Colonic mucosa (tissue), 4 donors: ENCODE results near the gene RNF183. TPM values are rescaled to one million over a fixed set of nuclear protein-coding genes. Genes with fewer than 3 reads are reported as not detected.
A peak's percentile ranks its signal among the peaks of the same experiment; 100 is the strongest.

ENCODE experiments used
- DNase-seq: peaks from one replicate; pipeline ENCODE4 v3.0.0-alpha.2; 2020
- H3K27ac ChIP-seq: fragments of 200-600 bp; one replicate; pipeline ENCODE4 v1.8.0; 2021
- H3K27me3 ChIP-seq: fragments of 200-600 bp; one replicate; pipeline ENCODE4 v1.8.0; 2021
- H3K36me3 ChIP-seq: fragments of 200-600 bp; one replicate; pipeline ENCODE4 v1.8.0; 2021
- H3K4me1 ChIP-seq: fragments of 200-600 bp; one replicate; pipeline ENCODE4 v1.8.0; 2021; ENCODE audit warnings: mild to moderate bottlenecking
- H3K4me3 ChIP-seq: fragments of 200-600 bp; one replicate; pipeline ENCODE4 v1.8.0; 2021
- H3K9ac ChIP-seq, 2 donors: one replicate each; pipeline ENCODE4 v1.7.0; 2013; ENCODE audit warnings: control low read depth in 2 of 2, low read depth in 2 of 2, low read length in 2 of 2
- H3K9me3 ChIP-seq: fragments of 200-600 bp; one replicate; pipeline ENCODE4 v1.8.0; 2021
- CTCF ChIP-seq: fragments of 200-600 bp; IDR thresholded peaks from one replicate; pipeline ENCODE4 v1.8.0; 2022; ENCODE audit warnings: antibody characterized with exemption, mild to moderate bottlenecking
- intact Hi-C: fragments of 100-400 bp; cut with DNase I; formaldehyde crosslinking; loops from one replicate; pipeline ENCODE4 v1.14.1; 2022
- total RNA-seq, 2 donors: library from RNA; stranded (reverse); fragmentation: NEBNext Ultra II Directional in 1 of 2; extraction: Animal tissue kit (Norgen Biotek cat#: 25700) in 1 of 2; gene quantifications; one replicate each; pipeline ENCODE4 v1.2.1, GENCODE V29; 2021
- donor health status: healthy.
- donor health status: DM: no; HTN: no; CAD: no.
- donor health status: DM: no; HTN: no; CAD: no.

The RNF183 gene
- total RNA-seq, 2 donors from 2014 or later = 0.57 to 9.2 TPM

- Histone ChIP-seq H3K4me3 (no peak overlapping the region), H3K9me3 (no peaks in the 10 kb centered on the region), H3K27me3 (no peaks in the 10 kb centered on the region), H3K27ac (peak overlapping the region; percentile 81), H3K4me1 (peaks cover 19% of the 10 kb centered on the region), H3K9ac (no peak overlapping the region), H3K36me3 (no peaks in the 10 kb centered on the region)
- TF ChIP-seq CTCF = no peak
- peak; percentile 94 for DNase-seq
- intact Hi-C loops = loop anchor here (5.0 kb wide), 1 partner anchor 39 kb away; no protein-coding TSS in a partner anchor
These were observed 40.6 kb upstream of the RNF183 start for GRCh38 chr9:113343732-113344231.

- no peak overlapping the region for H3K4me3 ChIP-seq
- H3K4me1 ChIP-seq = peaks cover 19% of the 10 kb centered on the region
- H3K27me3 ChIP-seq = no peaks in the 10 kb centered on the region
- H3K27ac ChIP-seq = no peak overlapping the region
- DNase-seq = no peak
- no peak overlapping the region for H3K9ac ChIP-seq
- TF ChIP-seq CTCF = no peak
- no peaks in the 10 kb centered on the region for H3K9me3 ChIP-seq
- intact Hi-C loops = loop anchor here (5.0 kb wide), 1 partner anchor 40 kb away; no protein-coding TSS in a partner anchor
- H3K36me3 ChIP-seq = no peaks in the 10 kb centered on the region
These were observed 38.7 kb upstream of the RNF183 start for GRCh38 chr9:113341712-113342410.

- Histone ChIP-seq H3K4me1 (peaks cover 10% of the 10 kb centered on the region), H3K9me3 (no peaks in the 10 kb centered on the region), H3K4me3 (peak within 1 kb of the TSS; percentile 78), H3K27ac (peak within 1 kb of the TSS; percentile 64), H3K27me3 (no peaks in the 10 kb centered on the region), H3K9ac (peak within 1 kb of the TSS; percentile 53 to 73), H3K36me3 (no peaks in the 10 kb centered on the region)
- peak; percentile 86 for DNase-seq
- no peak for TF ChIP-seq CTCF
- intact Hi-C loops = loop anchor here (5.0 kb wide), 1 partner anchor 42 kb away; no protein-coding TSS in a partner anchor
These were observed 37.0 kb upstream of the RNF183 start, which contains the start of gene WDR31 for GRCh38 chr9:113340011-113340699. Gene WDR31 (minus strand): TSS chr9:113340275. CDS start chr9:113332022, 8,253 bp downstream.

GRCh38 chr9:113337714-113338113 is 34.5 kb upstream of the RNF183 start:
- TF ChIP-seq CTCF = no peak
- Histone ChIP-seq H3K27me3 (no peaks in the 10 kb centered on the region), H3K4me3 (no peak overlapping the region), H3K27ac (no peak overlapping the region), H3K9me3 (no peaks in the 10 kb centered on the region), H3K4me1 (no peaks in the 10 kb centered on the region), H3K36me3 (no peaks in the 10 kb centered on the region), H3K9ac (no peak overlapping the region)
- intact Hi-C loops = no loop called here
- no peak for DNase-seq

GRCh38 chr9:113331780-113332179 is 28.6 kb upstream of the RNF183 start:
- Histone ChIP-seq H3K27ac (no peak overlapping the region), H3K4me1 (no peaks in the 10 kb centered on the region), H3K36me3 (no peaks in the 10 kb centered on the region), H3K27me3 (no peaks in the 10 kb centered on the region), H3K9me3 (no peaks in the 10 kb centered on the region), H3K4me3 (no peak overlapping the region), H3K9ac (no peak overlapping the region)
- DNase-seq = no peak
- intact Hi-C loops = no loop called here
- no peak for TF ChIP-seq CTCF
